GM12878 (cell line): ENCODE measurements around the gene EEF1A2.

Experiments used
- CBFB ChIP-seq: IDR thresholded peaks from 2 replicates; pipeline ENCODE4 v1.6.1; 2016; ENCODE audit warnings: antibody characterized with exemption, low read depth
- CHD2 ChIP-seq: IDR thresholded peaks from 2 replicates; pipeline ENCODE4 v1.6.1; 2011; ENCODE audit warnings: low read depth, low read length, improper control_type of control experiment, borderline replicate concordance
- CTCF ChIP-seq, 3 experiments: IDR thresholded peaks in 2 of 3; conservative IDR thresholded peaks in 1 of 3; 2 replicates each; pipeline ENCODE4 v1.5.1; 2011; ENCODE audit warnings: low read depth in 3 of 3, low read length in 3 of 3, mild to moderate bottlenecking in 3 of 3, control low read depth in 2 of 3, moderate library complexity in 2 of 3, inconsistent platforms in 1 of 3, mixed read lengths in 1 of 3; ENCODE audit not compliant: control insufficient read depth in 2 of 3, insufficient read depth in 1 of 3; ENCODE audit errors: extremely low read depth in 1 of 3
- NFYA ChIP-seq: IDR thresholded peaks from 2 replicates; pipeline ENCODE4 v1.6.1; 2011; ENCODE audit warnings: low read depth, mild to moderate bottlenecking, low read length, improper control_type of control experiment, borderline replicate concordance
- TF ChIP-seq, protein P1 (sequence below): IDR thresholded peaks from 2 replicates; pipeline ENCODE4 v1.6.1; 2012; ENCODE audit warnings: low read depth, low read length, improper control_type of control experiment

DNA sequence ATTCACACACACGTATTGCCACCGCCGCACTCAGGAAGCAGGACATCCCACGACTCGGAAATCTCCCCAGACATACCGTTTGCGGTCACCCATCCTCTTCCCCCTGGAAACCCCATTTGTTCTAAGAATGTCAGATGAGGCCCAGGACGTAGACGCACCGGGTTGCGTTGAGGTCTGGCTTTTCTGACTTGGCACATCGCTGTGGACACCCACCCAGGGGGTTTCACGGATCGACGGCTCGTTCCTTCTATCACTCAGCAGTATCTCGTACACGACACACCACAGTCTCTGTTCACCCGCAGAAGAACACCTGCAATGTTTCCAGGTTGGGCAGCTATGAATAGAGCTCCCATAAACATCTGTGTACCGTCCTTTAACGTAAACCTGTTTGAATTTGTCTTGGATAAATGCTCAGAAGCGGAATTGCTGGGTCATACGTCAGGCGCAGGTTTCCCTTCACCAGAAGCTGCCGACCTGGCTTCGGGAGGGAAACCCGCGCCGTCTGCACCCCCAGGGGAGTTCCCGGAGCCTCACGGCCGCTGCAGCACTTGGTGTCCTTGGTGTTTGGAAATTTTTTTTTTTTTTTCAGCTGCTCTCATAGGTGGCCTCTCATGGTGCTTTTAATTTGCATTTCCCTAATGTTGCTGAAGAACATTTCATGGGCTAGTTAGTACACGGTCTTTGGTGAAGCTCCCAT is 9.3 kb upstream of the EEF1A2 start:
- TF ChIP-seq CBFB, result no peak
- no peak for TF ChIP-seq CHD2
- TF ChIP-seq, protein P1, sequence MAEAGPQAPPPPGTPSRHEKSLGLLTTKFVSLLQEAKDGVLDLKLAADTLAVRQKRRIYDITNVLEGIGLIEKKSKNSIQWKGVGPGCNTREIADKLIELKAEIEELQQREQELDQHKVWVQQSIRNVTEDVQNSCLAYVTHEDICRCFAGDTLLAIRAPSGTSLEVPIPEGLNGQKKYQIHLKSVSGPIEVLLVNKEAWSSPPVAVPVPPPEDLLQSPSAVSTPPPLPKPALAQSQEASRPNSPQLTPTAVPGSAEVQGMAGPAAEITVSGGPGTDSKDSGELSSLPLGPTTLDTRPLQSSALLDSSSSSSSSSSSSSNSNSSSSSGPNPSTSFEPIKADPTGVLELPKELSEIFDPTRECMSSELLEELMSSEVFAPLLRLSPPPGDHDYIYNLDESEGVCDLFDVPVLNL, result no peak
- TF ChIP-seq NFYA, result no peak
- TF ChIP-seq CTCF (IDR thresholded peaks at IDR 0.05 in 2 of 3, conservative IDR thresholded peaks at IDR 0.05 in 1 of 3; ENCODE audit: control insufficient read depth in 2 of 3, extremely low read depth in 1 of 3, insufficient read depth in 1 of 3, low read depth in 3 of 3, low read length in 3 of 3), result no peak
